HFFc6 (cell line): Measurements from ENCODE around the gene ZEB2. TPM values are rescaled to one million over a fixed set of nuclear protein-coding genes. Genes with fewer than 3 reads are reported as not detected.

Experiments
- DNase-seq: peaks from one replicate; pipeline ENCODE4 v3.0.0-alpha.2; 2018
- H3K27ac Mint-ChIP-seq: 2 replicates; pipeline ENCODE4 v1.8.0; 2020; ENCODE audit warnings: mild to moderate bottlenecking, mixed read lengths
- H3K27me3 Mint-ChIP-seq: 2 replicates; pipeline ENCODE4 v1.8.0; 2021; ENCODE audit warnings: mild to moderate bottlenecking, moderate library complexity, mixed read lengths; ENCODE audit not compliant: insufficient read depth
- H3K36me3 Mint-ChIP-seq: 2 replicates; pipeline ENCODE4 v1.8.0; 2021; ENCODE audit warnings: low read depth, mixed read lengths
- H3K4me1 Mint-ChIP-seq: 2 replicates; pipeline ENCODE4 v1.8.0; 2020; ENCODE audit warnings: low read depth, mixed read lengths
- H3K4me3 Mint-ChIP-seq: 2 replicates; pipeline ENCODE4 v1.8.0; 2020; ENCODE audit warnings: mild to moderate bottlenecking, moderate library complexity, mixed read lengths
- H3K9me3 Mint-ChIP-seq: 2 replicates; pipeline ENCODE4 v1.8.0; 2020; ENCODE audit warnings: mild to moderate bottlenecking, mixed read lengths
- CTCF ChIP-seq: fragments of 200-600 bp; sonication (generic); IDR thresholded peaks from 2 replicates; pipeline ENCODE4 v1.5.0; 2021; ENCODE audit warnings: antibody characterized with exemption, mild to moderate bottlenecking
- total RNA-seq, 6 experiments: library from RNA; stranded (reverse); fragmentation: NEBNext Ultra II Directional; extraction: Animal tissue kit (Norgen Biotek cat#: 25700); gene quantifications; 2 replicates in 1 of 6; 3 replicates in 5 of 6; pipeline ENCODE4 v1.2.3, GENCODE V29; 2021

The ZEB2 gene
- total RNA-seq, 6 experiments from 2014 or later: 57.0 to 76.3 (median 62.8) TPM

GRCh38 chr2:144385381-144385780, 134.5 kb downstream of the ZEB2 start:
- Mint-ChIP-seq H3K27ac (no peak overlapping the region), H3K4me1 (no peaks in the 10 kb centered on the region), H3K9me3 (no peaks in the 10 kb centered on the region), H3K36me3 (peaks cover 28% of the 10 kb centered on the region), H3K4me3 (no peak overlapping the region), H3K27me3 (peaks cover 3% of the 10 kb centered on the region; the same call in 1 of the 2 replicates)
- no peak for DNase-seq
- TF ChIP-seq CTCF: no peak

- Mint-ChIP-seq H3K36me3 (peaks cover 25% of the 10 kb centered on the region), H3K27ac (no peak overlapping the region), H3K4me1 (peaks cover 7% of the 10 kb centered on the region), H3K4me3 (no peak overlapping the region), H3K27me3 (peaks cover 3% of the 10 kb centered on the region; the same call in 1 of the 2 replicates), H3K9me3 (no peaks in the 10 kb centered on the region)
- no peak for DNase-seq
- TF ChIP-seq CTCF: no peak
These were observed 136.3 kb downstream of the ZEB2 start for GRCh38 chr2:144383571-144384100.

GRCh38 chr2:144382849-144383248, 137.1 kb downstream of the ZEB2 start:
- peaks cover 4% of the 10 kb centered on the region; the same call in 1 of the 2 replicates for H3K27me3 Mint-ChIP-seq
- peaks cover 23% of the 10 kb centered on the region; the same call in 1 of the 2 replicates for H3K36me3 Mint-ChIP-seq
- no peak overlapping the region for H3K27ac Mint-ChIP-seq
- peaks cover 14% of the 10 kb centered on the region for H3K4me1 Mint-ChIP-seq
- H3K4me3 Mint-ChIP-seq: no peak overlapping the region
- H3K9me3 Mint-ChIP-seq: no peaks in the 10 kb centered on the region
- no peak for TF ChIP-seq CTCF
- DNase-seq: no peak

- peaks cover 23% of the 10 kb centered on the region; the same call in 1 of the 2 replicates for H3K36me3 Mint-ChIP-seq
- H3K27me3 Mint-ChIP-seq: peaks cover 5% of the 10 kb centered on the region; the same call in 1 of the 2 replicates
- H3K27ac Mint-ChIP-seq: no peak overlapping the region
- DNase-seq: no peak
- peaks cover 26% of the 10 kb centered on the region for H3K4me1 Mint-ChIP-seq
- no peak for TF ChIP-seq CTCF
- H3K9me3 Mint-ChIP-seq: no peaks in the 10 kb centered on the region
- no peak overlapping the region for H3K4me3 Mint-ChIP-seq
These were observed 138.2 kb downstream of the ZEB2 start for GRCh38 chr2:144381716-144382115.

GRCh38 chr2:144379851-144380311, 140.0 kb downstream of the ZEB2 start:
- no peak for TF ChIP-seq CTCF
- Mint-ChIP-seq H3K36me3 (peaks cover 8% of the 10 kb centered on the region; the same call in 1 of the 2 replicates), H3K27me3 (peaks cover 2% of the 10 kb centered on the region; the same call in 1 of the 2 replicates), H3K9me3 (no peaks in the 10 kb centered on the region), H3K4me3 (no peak overlapping the region; the same call in 1 of the 2 replicates), H3K27ac (no peak overlapping the region), H3K4me1 (peaks cover 32% of the 10 kb centered on the region)
- no peak for DNase-seq
